ENCODE results near the gene FAM3C. TPM values are rescaled to one million over a fixed set of nuclear protein-coding genes. Genes with fewer than 3 reads are reported as not detected.

Gene FAM3C
- total and polyA plus RNA-seq, 10 of the 15 experiments (the other 5 are each of a cell fraction or from before 2014, with no cell fraction given): 11.0 to 110 (median 27.8) TPM

- TF ChIP-seq MYC (IDR thresholded peaks at IDR 0.05; ENCODE audit: insufficient read depth, insufficient read length, insufficient replicate concordance, low read length, severe bottlenecking): no peak
- peak; percentile 61 to 62; a peak in 1 of 4 replicates for TF ChIP-seq IKZF2 (IDR thresholded peaks at IDR 0.05)
- no peak for TF ChIP-seq ZZZ3 (IDR thresholded peaks at IDR 0.05; ENCODE audit: control insufficient read depth, insufficient read length, low read depth)
- no peak for TF ChIP-seq PBX3 (IDR thresholded peaks at IDR 0.05; ENCODE audit: insufficient replicate concordance, low read depth, low read length)
- no peak for TF ChIP-seq MAX (IDR thresholded peaks at IDR 0.05; ENCODE audit: low read depth, low read length)
- TF ChIP-seq MTA3 (IDR thresholded peaks at IDR 0.05; ENCODE audit: borderline replicate concordance, low read length): no peak
- TF ChIP-seq ZNF384 (IDR thresholded peaks at IDR 0.05; ENCODE audit: borderline replicate concordance, low read depth, low read length): no peak
- TF ChIP-seq TARDBP (IDR thresholded peaks at IDR 0.05; ENCODE audit: borderline replicate concordance): no peak
- TF ChIP-seq IKZF1 (conservative IDR thresholded peaks at IDR 0.05): peak; percentile 80; the same call in 1 of the 2 replicates
- TF ChIP-seq TCF7 (IDR thresholded peaks at IDR 0.05; ENCODE audit: borderline replicate concordance): no peak
- no peak for TF ChIP-seq ZNF622 (IDR thresholded peaks at IDR 0.05)
- TF ChIP-seq CBX3 (IDR thresholded peaks at IDR 0.05; ENCODE audit: borderline replicate concordance, low read depth): no peak
- no peak for TF ChIP-seq POLR2AphosphoS2 (IDR thresholded peaks at IDR 0.05; ENCODE audit: low read depth, low read length)
- no peak for TF ChIP-seq EZH2 (IDR thresholded peaks at IDR 0.05; ENCODE audit: borderline replicate concordance, control insufficient read depth, low read depth, low read length)
- no peak for TF ChIP-seq RELA (IDR thresholded peaks at IDR 0.05; ENCODE audit: borderline replicate concordance, partially characterized antibody)
- TF ChIP-seq NKRF (conservative IDR thresholded peaks at IDR 0.05): no peak
- 0 out of 2 replicates have a peak, but pooled peaks have one; percentile 35 for TF ChIP-seq DPF2 (IDR thresholded peaks at IDR 0.05)
- no peak for TF ChIP-seq NRF1 (conservative IDR thresholded peaks at IDR 0.05; ENCODE audit: low read depth, low read length)
- TF ChIP-seq MEF2A (IDR thresholded peaks at IDR 0.05; ENCODE audit: insufficient read depth, low read depth, low read length): 0 out of 2 replicates have a peak, but pooled peaks have one; percentile 71
- TF ChIP-seq PRDM15 (CRISPR knock-in tag; IDR thresholded peaks at IDR 0.05): no peak
- TF ChIP-seq MLLT1 (IDR thresholded peaks at IDR 0.05): peak; percentile 85
Observed at GRCh38 chr7:121385056-121385799, 10.9 kb downstream of the FAM3C start (continued).

Measured in GM12878 (cell line).